IPS-18a (cell line): ENCODE measurements around the gene DDX50.

Experiments used
- H3K27ac ChIP-seq: one replicate; pipeline ENCODE4 v1.5.1; 2013; ENCODE audit warnings: low read length
- H3K27me3 ChIP-seq: one replicate; pipeline ENCODE4 v1.6.1; 2013; ENCODE audit warnings: mild to moderate bottlenecking, low read length; ENCODE audit not compliant: control insufficient read depth, insufficient read depth
- H3K36me3 ChIP-seq: one replicate; pipeline ENCODE4 v1.6.1; 2013; ENCODE audit warnings: low read depth, low read length; ENCODE audit not compliant: control insufficient read depth
- H3K4me1 ChIP-seq: one replicate; pipeline ENCODE4 v1.6.1; 2013; ENCODE audit warnings: low read depth, low read length; ENCODE audit not compliant: control insufficient read depth
- H3K4me3 ChIP-seq: one replicate; pipeline ENCODE4 v1.5.1; 2013; ENCODE audit warnings: low read length
- H3K9ac ChIP-seq: one replicate; pipeline ENCODE4 v1.6.1; 2013; ENCODE audit warnings: mild to moderate bottlenecking, low read length, moderate library complexity
- H3K9me3 ChIP-seq: one replicate; pipeline ENCODE4 v1.6.1; 2013; ENCODE audit warnings: low read depth, low read length; ENCODE audit not compliant: control insufficient read depth

DDX50 gene

DNA sequence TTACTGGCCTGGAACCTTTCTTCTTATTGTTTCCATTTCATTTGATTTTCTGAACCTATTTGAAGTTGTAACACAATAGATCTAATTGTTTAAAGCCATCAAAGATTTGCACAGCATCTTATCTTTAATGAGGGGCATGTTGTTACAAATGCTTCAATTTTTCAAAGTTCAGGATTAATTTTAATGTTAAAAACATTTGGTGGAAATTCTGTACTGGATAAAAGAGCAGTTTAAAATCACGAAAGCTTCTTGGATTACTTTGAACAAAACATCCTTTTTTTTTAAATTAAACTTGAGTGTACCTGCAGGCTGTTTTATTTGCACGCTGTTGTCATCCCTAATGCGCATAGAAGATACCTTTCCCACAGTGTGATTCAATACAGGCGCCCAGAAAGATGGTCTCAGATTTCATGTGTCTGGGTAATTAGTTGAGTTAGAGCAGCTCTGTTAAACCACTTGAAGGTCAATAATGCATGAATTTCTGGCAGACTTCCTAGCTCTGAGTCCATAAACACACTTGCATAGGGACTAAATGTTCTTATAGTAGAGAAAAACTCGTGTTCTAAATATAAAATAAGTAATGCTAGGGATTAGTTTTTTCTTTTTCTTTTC is 29.3 kb upstream of the DDX50 start:
- Histone ChIP-seq H3K36me3 (no peaks in the 10 kb centered on the region), H3K9ac (no peak overlapping the region), H3K9me3 (peaks cover 13% of the 10 kb centered on the region), H3K4me3 (peak overlapping the region; percentile 1), H3K27me3 (no peaks in the 10 kb centered on the region), H3K27ac (peak overlapping the region; percentile 14), H3K4me1 (peaks cover 22% of the 10 kb centered on the region)

DNA sequence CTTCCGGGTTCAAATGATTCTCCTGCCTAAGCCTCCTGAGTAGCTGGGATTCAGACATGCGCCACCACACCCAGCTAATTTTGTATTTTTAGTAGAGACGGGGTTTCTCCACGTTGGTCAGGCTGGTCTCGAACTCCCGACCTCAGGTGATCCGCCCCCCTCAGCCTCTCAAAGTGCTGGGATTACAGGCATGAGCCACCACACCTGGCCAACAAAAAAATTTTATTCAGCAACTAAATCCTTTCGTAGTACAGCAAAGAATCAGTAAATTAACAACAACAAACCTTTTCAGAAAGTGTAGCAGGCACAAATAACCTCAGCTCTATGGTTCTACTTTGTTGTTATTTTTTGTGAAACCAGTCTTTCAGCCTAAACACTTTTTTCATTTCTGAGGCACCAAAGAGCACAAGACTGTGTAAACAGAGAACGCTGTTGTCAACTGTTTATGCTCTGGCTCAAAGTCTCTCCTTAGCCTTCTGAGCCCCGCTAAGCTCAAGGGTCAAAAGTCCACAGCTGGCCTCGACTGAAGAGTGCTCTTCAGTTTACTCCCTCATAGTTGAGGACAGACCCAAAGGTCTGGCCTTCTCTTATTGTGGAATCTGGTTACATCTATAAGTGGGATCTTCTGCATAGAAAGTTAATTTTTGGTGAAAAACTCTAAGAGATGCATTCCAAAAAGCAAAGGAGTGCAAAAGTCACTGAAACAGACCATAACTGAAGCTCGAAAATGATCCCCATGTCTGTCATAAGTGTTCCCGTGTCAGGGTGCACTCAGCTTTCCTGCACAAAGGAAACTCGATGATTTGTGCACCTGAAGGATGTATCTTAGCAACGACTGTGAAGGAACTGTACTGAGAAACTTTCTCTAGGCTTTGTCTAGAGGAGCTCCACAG is 24.6 kb upstream of the DDX50 start:
- Histone ChIP-seq H3K27ac (peak overlapping the region; percentile 16), H3K4me3 (no peak overlapping the region)

DNA sequence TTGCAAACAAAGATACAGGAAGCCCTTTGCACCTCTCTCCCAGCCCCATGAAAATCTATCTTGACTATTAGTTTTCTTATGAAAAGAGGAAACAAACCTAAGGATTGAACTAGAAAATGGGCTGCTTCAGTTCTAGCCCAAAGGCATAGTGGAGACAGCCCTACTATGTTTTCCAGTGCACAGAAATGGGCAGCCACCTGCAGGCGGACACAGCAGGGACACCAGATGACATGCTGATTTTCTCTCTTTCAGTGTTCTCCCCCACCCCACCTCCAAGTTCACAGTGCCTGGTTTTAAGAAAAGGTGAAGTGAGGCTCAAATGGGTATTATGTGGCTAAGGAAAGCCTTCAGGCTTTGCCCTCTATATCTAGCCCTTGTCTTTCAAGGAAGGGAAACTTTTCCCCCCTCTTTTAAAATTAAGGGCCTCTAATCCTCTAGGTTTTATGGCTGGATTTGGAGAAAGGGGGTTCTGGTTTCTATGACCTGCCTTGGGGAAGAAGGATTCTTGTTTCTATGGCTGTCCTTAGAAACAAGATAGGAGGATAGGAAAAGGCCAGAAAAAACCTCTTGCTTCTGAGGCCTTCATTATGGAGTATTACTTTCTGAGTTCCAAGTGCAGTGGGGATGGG is 23.5 kb upstream of the DDX50 start:
- H3K27ac ChIP-seq: no peak overlapping the region

More for the DNA sequence above, 24.6 kb upstream of the DDX50 start:
- Histone ChIP-seq H3K36me3 (no peaks in the 10 kb centered on the region), H3K9me3 (no peaks in the 10 kb centered on the region), H3K4me1 (peaks cover 34% of the 10 kb centered on the region), H3K9ac (no peak overlapping the region), H3K27me3 (no peaks in the 10 kb centered on the region)

DNA sequence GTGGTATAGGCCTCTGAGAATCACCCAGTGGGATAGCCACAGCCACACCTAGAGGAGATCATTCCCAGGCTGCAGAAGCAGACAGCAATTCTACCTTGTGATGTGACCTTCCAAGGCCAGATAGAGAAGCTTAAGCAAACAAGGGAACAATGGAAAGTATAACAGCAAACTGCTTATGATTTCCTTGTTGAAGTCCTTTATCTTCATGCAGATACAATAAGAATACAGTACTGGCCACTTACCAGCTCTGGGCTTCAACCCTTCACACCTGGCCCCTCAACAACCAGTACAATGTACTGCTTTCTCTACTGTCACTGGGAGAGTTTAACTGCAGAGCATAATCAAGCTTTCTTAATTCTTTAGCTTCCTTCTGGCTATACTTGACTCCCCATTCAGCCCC is 22.6 kb upstream of the DDX50 start:
- Histone ChIP-seq H3K9ac (no peak overlapping the region), H3K27me3 (no peaks in the 10 kb centered on the region), H3K27ac (no peak overlapping the region), H3K4me3 (peak overlapping the region; percentile 2), H3K9me3 (no peaks in the 10 kb centered on the region), H3K4me1 (peaks cover 29% of the 10 kb centered on the region), H3K36me3 (no peaks in the 10 kb centered on the region)

More for the DNA sequence above, 23.5 kb upstream of the DDX50 start:
- no peaks in the 10 kb centered on the region for H3K9me3 ChIP-seq
- H3K4me1 ChIP-seq: peaks cover 29% of the 10 kb centered on the region
- no peak overlapping the region for H3K9ac ChIP-seq
- no peaks in the 10 kb centered on the region for H3K36me3 ChIP-seq
- no peaks in the 10 kb centered on the region for H3K27me3 ChIP-seq
- peak overlapping the region; percentile 2 for H3K4me3 ChIP-seq

DNA sequence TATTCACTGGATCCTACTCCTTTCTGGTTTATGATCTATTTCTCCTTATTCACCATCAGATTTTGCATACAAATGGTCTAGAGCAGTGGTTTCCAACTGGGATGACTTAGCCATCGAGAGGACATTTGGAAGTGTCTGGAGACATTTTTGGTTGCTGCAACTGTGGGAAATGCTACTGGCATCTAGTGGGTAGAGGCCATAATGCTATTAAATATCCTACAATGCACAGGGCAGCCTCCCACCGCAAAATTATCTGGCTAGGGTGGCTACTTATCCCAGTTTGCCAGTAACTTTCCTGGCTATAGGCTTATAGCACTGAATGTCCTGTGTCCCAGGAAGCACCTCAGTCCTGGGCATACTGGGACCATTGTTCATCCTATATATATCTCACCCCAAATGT is 21.5 kb upstream of the DDX50 start:
- Histone ChIP-seq H3K9ac (no peak overlapping the region), H3K27me3 (no peaks in the 10 kb centered on the region), H3K4me3 (no peak overlapping the region)

DNA sequence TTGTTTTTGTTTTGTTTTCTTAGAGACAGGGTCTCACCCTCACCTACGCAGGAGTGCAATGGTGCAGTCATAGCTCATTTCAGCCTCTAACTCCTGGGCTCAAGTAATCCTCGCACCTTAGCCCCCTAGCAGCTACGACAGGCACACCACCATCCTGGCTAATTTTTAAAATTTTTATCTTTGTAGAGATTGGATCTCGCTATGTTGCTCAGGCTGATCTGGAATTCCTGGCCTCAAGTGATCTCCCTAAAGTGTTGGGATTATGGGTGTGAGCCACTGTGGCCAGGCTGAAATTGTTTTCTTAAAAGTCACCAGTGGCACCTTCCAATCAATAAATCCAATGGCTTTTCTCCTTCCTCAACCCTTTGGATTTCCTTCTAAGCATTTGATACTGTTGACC is 20.9 kb upstream of the DDX50 start:
- no peak overlapping the region for H3K27ac ChIP-seq
- no peaks in the 10 kb centered on the region for H3K36me3 ChIP-seq
- no peaks in the 10 kb centered on the region for H3K9me3 ChIP-seq
- H3K9ac ChIP-seq: no peak overlapping the region
- peaks cover 29% of the 10 kb centered on the region for H3K4me1 ChIP-seq
- H3K4me3 ChIP-seq: no peak overlapping the region
- H3K27me3 ChIP-seq: no peaks in the 10 kb centered on the region

More for the DNA sequence above, 21.5 kb upstream of the DDX50 start:
- Histone ChIP-seq H3K27ac (no peak overlapping the region), H3K4me1 (peaks cover 29% of the 10 kb centered on the region), H3K36me3 (no peaks in the 10 kb centered on the region), H3K9me3 (no peaks in the 10 kb centered on the region)

DNA sequence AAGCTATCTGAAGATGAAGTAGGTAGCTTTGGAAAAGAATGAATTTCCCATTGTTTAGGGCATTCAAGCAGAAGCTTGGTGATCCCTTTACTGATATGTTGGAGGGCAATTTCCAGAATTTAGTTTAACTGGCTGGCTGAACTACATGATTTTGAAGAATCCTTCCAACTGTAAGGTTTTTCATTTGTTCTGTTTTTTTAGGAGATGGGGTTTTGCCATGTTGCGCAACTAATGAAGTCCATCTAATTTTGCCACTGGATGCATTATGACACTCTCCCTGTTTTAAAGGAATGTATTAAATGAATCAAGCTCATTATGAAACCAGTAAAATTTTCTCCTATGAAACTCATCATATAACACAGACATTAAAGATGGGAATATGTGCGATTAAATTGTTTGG is 6.1 kb upstream of the DDX50 start:
- no peaks in the 10 kb centered on the region for H3K9me3 ChIP-seq
- no peak overlapping the region for H3K27ac ChIP-seq
- no peak overlapping the region for H3K4me3 ChIP-seq
- peaks cover 3% of the 10 kb centered on the region for H3K4me1 ChIP-seq
- H3K9ac ChIP-seq: no peak overlapping the region
- no peaks in the 10 kb centered on the region for H3K36me3 ChIP-seq
- H3K27me3 ChIP-seq: no peaks in the 10 kb centered on the region

DNA sequence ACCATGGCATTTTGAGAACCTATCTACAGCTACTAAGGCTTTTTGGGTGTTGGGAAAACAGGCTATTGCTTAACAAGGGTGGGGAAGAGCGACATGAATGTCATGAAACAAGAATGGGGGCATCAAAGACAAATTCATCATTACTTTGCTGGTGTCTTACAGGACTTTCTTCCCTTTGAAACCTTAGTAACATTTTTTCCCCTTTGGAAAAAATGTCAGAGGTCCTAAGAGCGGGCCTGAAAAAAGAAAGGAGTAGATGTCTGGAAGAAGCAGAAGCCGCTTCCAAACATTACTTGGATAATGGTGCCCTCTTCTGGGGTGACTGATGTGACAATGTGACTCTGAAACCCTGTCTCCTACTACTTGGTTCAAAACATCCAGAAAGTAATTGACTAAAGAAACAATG is 3.8 kb upstream of the DDX50 start:
- Histone ChIP-seq H3K4me1 (peaks cover 9% of the 10 kb centered on the region), H3K36me3 (no peaks in the 10 kb centered on the region), H3K4me3 (no peak overlapping the region), H3K27me3 (no peaks in the 10 kb centered on the region), H3K27ac (no peak overlapping the region), H3K9ac (no peak overlapping the region), H3K9me3 (no peaks in the 10 kb centered on the region)

DNA sequence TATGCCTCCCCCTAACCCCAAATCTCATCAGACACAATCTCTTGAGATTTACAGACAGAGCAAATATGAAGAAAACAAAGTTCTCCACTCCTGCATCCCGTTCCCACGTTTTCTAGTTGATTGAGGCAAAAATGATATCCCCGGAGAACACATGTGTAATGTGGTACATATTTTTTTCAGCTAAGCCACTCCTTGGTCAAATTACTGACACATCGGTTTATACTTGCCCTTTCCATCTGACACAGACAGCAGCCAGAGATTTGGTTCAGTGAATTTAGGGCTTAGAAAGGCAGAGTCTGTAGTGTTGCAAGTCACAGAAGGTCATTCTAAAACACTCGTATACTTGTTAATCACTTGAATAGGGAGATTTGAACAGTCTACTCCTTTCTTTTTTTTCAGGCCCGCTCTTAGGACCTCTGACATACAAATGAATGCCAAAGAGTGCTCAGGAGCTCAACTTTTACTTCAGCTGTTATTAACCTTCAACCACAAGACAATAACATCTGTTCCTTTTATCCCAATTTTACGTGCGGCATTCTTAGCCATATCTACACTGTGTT is 1.8 kb upstream of the DDX50 start:
- H3K9ac ChIP-seq: no peak overlapping the region
- no peaks in the 10 kb centered on the region for H3K36me3 ChIP-seq
- H3K27me3 ChIP-seq: no peaks in the 10 kb centered on the region
- H3K27ac ChIP-seq: no peak overlapping the region
- H3K9me3 ChIP-seq: no peaks in the 10 kb centered on the region
- peaks cover 9% of the 10 kb centered on the region for H3K4me1 ChIP-seq
- no peak overlapping the region for H3K4me3 ChIP-seq

DNA sequence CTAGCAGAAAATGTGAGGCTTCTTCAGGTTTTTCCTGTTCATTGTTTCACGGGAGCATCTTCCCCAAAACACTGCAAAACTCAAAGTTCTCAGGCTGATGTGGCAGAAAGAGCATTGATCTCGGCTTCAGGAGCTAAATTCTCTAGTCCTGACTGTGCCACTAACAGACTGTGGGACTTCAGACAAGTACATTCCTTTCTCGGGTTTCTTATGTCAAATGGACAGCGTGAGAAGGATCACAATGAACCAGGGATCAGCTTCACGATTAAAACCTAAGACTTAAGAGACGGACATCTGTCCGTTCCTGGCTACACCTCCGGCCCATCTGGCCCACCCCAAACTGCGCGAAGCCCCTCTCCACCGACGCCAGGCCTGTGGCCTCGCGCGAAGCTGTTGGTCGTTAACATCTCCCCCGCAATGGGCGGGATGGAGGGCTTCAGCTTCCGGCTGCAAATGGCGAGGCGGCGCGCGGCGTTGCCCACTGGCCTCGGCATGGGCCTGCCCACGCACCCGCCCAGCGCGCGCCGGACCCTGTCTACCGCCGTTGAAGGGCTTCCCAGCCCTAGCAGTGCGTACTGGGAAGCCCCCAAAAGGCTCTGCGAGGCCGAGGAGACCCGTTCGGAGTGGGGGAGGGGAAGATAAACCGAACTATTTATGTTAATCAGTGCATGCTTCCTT is 549 bp upstream of the DDX50 start:
- no peaks in the 10 kb centered on the region for H3K9me3 ChIP-seq
- H3K4me3 ChIP-seq: peak overlapping the region; percentile 87
- H3K27ac ChIP-seq: peak overlapping the region; percentile 95
- no peaks in the 10 kb centered on the region for H3K27me3 ChIP-seq
- peaks cover 9% of the 10 kb centered on the region for H3K4me1 ChIP-seq
- no peaks in the 10 kb centered on the region for H3K36me3 ChIP-seq
- peak overlapping the region; percentile 92 for H3K9ac ChIP-seq

DNA sequence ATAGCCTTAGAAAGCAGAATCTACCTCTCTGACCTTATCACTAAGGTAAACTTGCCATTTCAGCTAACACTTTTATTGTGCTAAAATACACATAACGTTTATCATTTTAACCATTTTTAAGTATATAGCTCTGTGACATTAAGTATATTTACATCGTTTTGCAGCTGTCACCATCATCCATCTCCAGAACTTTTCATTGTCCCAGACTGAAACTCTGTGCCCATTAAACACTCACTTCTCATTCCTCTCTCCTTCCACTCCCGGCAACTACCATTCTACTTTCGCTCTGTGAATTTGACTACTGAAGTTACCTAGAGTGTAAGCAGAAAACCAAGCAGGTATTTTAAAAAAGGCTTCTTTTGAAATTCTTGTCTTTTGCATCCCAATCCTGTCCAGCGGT is 1.3 kb downstream of the DDX50 start:
- H3K36me3 ChIP-seq: peaks cover 11% of the 10 kb centered on the region
- no peaks in the 10 kb centered on the region for H3K27me3 ChIP-seq
- H3K4me1 ChIP-seq: peaks cover 9% of the 10 kb centered on the region
- H3K9me3 ChIP-seq: no peaks in the 10 kb centered on the region
- H3K9ac ChIP-seq: no peak overlapping the region
- peak overlapping the region; percentile 87 for H3K4me3 ChIP-seq
- H3K27ac ChIP-seq: no peak overlapping the region
